ACC112 (cell line): ENCODE data around the gene MS4A2.
"Not testable (repeated sequence)": the region's sequence is repeated elsewhere in the genome, so short reads cannot be mapped to it uniquely, and the experiment has no call there.

Experiments used
- H2AFZ ChIP-seq: fragments of 200-600 bp; sonication (generic); one replicate; pipeline ENCODE4 v1.6.0; 2017; ENCODE audit warnings: antibody characterized with exemption, low read length; ENCODE audit not compliant: unreplicated experiment
- H3K27ac ChIP-seq: fragments of 200-600 bp; sonication (generic); 2 replicates; pipeline ENCODE4 v1.5.1; 2014; ENCODE audit warnings: low read depth, mild to moderate bottlenecking, antibody characterized with exemption, low read length, moderate library complexity
- H3K27me3 ChIP-seq: fragments of 200-600 bp; sonication (generic); 2 replicates; pipeline ENCODE4 v1.6.1; 2014; ENCODE audit warnings: mild to moderate bottlenecking, antibody characterized with exemption, low read length, moderate library complexity, mixed read lengths; ENCODE audit not compliant: insufficient read depth
- H3K36me3 ChIP-seq: fragments of 200-600 bp; sonication (generic); 2 replicates; pipeline ENCODE4 v1.6.1; 2016; ENCODE audit warnings: mild to moderate bottlenecking, antibody characterized with exemption, low read length, moderate library complexity, mixed read lengths; ENCODE audit not compliant: insufficient read depth
- H3K4me1 ChIP-seq: fragments of 200-600 bp; sonication (generic); one replicate; pipeline ENCODE4 v1.6.1; 2016; ENCODE audit warnings: low read length, mixed read lengths; ENCODE audit not compliant: insufficient read depth, unreplicated experiment, control insufficient read depth
- H3K4me3 ChIP-seq: fragments of 200-600 bp; sonication (generic); 2 replicates; pipeline ENCODE4 v1.5.1; 2014; ENCODE audit warnings: mild to moderate bottlenecking, low read depth, low read length
- H3K79me2 ChIP-seq: fragments of 200-600 bp; sonication (generic); one replicate; pipeline ENCODE4 v1.6.0; 2016; ENCODE audit warnings: low read length; ENCODE audit not compliant: control insufficient read depth, unreplicated experiment, insufficient read depth

Gene MS4A2

GRCh38 chr11:60125956-60126585 lies 37.6 kb downstream of the MS4A2 start:
- Histone ChIP-seq H2AFZ (no peak overlapping the region), H3K36me3 (no peaks in the 10 kb centered on the region), H3K27me3 (no peaks in the 10 kb centered on the region), H3K27ac (no peak overlapping the region), H3K79me2 (no peaks in the 10 kb centered on the region), H3K4me1 (no peaks in the 10 kb centered on the region), H3K4me3 (no peak overlapping the region)

DNA sequence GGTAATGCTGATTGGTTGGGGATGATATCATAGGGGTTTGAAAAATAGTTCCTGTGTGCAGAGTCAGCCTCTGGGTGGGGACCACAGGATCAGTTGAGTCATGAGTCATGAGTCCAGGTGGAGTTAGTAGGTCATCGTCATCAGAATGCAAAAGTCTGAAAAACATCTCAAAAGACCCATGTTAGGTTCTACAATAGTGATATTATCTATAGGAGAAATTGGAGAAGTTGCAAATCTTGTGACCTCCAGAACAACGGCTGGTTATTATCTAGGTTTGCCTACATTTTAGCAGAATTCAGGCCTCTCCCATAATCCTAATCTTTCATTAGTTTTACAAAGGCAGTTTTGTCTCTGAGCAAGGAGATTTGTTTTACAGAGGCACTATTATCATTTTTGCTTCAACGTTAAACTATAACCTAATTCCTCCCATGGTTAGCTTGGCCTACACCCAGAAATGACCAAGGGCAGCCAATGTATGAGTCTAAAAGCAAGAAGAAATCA lies 38.9 kb downstream of the MS4A2 start:
- Histone ChIP-seq H3K27ac (no peak overlapping the region), H2AFZ (no peak overlapping the region), H3K4me3 (no peak overlapping the region), H3K27me3 (no peaks in the 10 kb centered on the region), H3K36me3 (no peaks in the 10 kb centered on the region), H3K79me2 (no peaks in the 10 kb centered on the region), H3K4me1 (no peaks in the 10 kb centered on the region)

GRCh38 chr11:60128376-60128775 lies 39.9 kb downstream of the MS4A2 start:
- Histone ChIP-seq H2AFZ (no peak overlapping the region), H3K4me1 (no peaks in the 10 kb centered on the region), H3K79me2 (no peaks in the 10 kb centered on the region), H3K36me3 (no peaks in the 10 kb centered on the region), H3K27ac (no peak overlapping the region), H3K4me3 (no peak overlapping the region), H3K27me3 (no peaks in the 10 kb centered on the region)

GRCh38 chr11:60128866-60129265 lies 40.4 kb downstream of the MS4A2 start:
- H3K4me1 ChIP-seq, H3K27me3 ChIP-seq, H2AFZ ChIP-seq, H3K79me2 ChIP-seq, H3K4me3 ChIP-seq, H3K27ac ChIP-seq, H3K36me3 ChIP-seq: not testable (repeated sequence)

- Histone ChIP-seq H3K27me3 (no peaks in the 10 kb centered on the region), H3K4me1 (no peaks in the 10 kb centered on the region), H3K79me2 (no peaks in the 10 kb centered on the region), H2AFZ (no peak overlapping the region), H3K4me3 (no peak overlapping the region), H3K27ac (no peak overlapping the region), H3K36me3 (no peaks in the 10 kb centered on the region)
These were observed 41.4 kb downstream of the MS4A2 start for GRCh38 chr11:60129853-60130252.

- H3K36me3 ChIP-seq = no peaks in the 10 kb centered on the region
- H3K4me3 ChIP-seq = no peak overlapping the region
- no peaks in the 10 kb centered on the region for H3K79me2 ChIP-seq
- no peaks in the 10 kb centered on the region for H3K4me1 ChIP-seq
- no peak overlapping the region for H2AFZ ChIP-seq
- no peak overlapping the region for H3K27ac ChIP-seq
- no peaks in the 10 kb centered on the region for H3K27me3 ChIP-seq
These were observed 42.0 kb downstream of the MS4A2 start for GRCh38 chr11:60130496-60130895.

- Histone ChIP-seq H3K27me3 (no peaks in the 10 kb centered on the region), H2AFZ (no peak overlapping the region), H3K4me3 (no peak overlapping the region), H3K27ac (no peak overlapping the region), H3K4me1 (no peaks in the 10 kb centered on the region), H3K36me3 (no peaks in the 10 kb centered on the region), H3K79me2 (no peaks in the 10 kb centered on the region)
These were observed 43.4 kb downstream of the MS4A2 start for GRCh38 chr11:60131912-60132311.

DNA sequence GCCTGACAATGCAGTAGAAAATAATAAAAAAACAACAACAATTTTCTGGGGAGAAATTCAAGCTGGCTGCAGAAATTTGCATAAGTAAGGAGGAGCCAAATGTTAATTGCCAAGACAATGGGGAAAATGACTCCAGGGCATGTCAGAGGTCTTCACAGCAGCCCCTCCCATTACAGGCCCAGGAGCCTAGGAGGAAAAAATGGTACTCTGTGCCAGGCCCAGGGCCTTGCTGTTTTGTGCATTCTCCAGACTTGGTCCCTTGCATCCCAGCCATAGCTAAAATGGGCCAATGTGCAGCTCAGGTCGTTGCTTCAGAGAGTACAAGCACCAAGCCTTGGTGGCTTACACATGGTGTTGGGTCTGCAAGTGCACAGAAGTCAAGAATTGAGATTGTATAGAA lies 45.5 kb downstream of the MS4A2 start:
- Histone ChIP-seq H3K4me1 (no peaks in the 10 kb centered on the region), H3K27ac (no peak overlapping the region), H3K79me2 (no peaks in the 10 kb centered on the region), H3K27me3 (no peaks in the 10 kb centered on the region), H3K4me3 (no peak overlapping the region), H3K36me3 (no peaks in the 10 kb centered on the region), H2AFZ (no peak overlapping the region)

DNA sequence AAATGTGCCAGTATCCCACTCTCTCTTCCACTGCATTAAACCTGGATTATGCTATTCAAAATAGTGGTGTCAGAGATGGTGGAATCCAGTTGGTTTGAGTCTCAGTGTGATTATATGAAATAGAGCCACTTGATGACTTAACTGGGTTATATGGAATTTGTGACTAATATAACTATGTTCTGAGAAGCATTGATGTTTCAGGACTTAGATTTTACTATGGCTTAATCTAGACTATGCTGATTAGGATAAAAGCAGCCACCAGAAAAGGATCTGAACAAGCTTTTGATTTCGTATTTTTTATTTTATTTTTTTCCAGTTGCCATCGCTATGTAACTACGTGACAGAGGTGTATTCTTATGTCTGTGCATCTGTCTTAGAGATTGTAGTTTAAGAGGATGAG lies 55.3 kb downstream of the MS4A2 start:
- Histone ChIP-seq H3K4me1 (no peaks in the 10 kb centered on the region), H2AFZ (no peak overlapping the region), H3K27me3 (no peaks in the 10 kb centered on the region), H3K4me3 (no peak overlapping the region), H3K79me2 (no peaks in the 10 kb centered on the region), H3K27ac (no peak overlapping the region), H3K36me3 (no peaks in the 10 kb centered on the region)

DNA sequence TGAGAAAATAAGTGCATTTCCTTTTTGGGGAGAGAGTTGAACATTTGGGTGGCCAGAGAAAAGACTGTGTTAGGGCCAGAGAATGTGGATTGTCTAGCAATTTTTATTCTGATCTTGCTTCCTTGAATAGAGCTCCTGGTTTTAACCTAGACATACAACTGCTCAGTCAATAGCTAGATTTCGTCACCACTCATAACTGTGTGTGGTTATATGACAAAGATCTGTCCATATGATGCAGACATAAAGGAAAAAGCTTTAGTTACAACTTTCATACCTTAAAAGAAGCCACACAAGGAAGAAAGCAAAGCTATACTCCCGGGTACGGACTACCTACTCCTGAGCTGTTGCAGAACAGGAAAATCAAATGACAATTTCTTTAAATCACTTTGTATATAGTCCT lies 57.2 kb downstream of the MS4A2 start:
- no peak overlapping the region for H2AFZ ChIP-seq
- H3K27ac ChIP-seq = no peak overlapping the region
- H3K27me3 ChIP-seq = no peaks in the 10 kb centered on the region
- no peaks in the 10 kb centered on the region for H3K4me1 ChIP-seq
- H3K79me2 ChIP-seq = no peaks in the 10 kb centered on the region
- no peaks in the 10 kb centered on the region for H3K36me3 ChIP-seq
- H3K4me3 ChIP-seq = no peak overlapping the region
